ENCODE data around the gene SRPRA. TPM values are rescaled to one million over a fixed set of nuclear protein-coding genes. Genes with fewer than 3 reads are reported as not detected.

Gene SRPRA
- total and polyA plus RNA-seq, 3 experiments from 2014 or later: 157 to 168 (median 157) TPM

DNA sequence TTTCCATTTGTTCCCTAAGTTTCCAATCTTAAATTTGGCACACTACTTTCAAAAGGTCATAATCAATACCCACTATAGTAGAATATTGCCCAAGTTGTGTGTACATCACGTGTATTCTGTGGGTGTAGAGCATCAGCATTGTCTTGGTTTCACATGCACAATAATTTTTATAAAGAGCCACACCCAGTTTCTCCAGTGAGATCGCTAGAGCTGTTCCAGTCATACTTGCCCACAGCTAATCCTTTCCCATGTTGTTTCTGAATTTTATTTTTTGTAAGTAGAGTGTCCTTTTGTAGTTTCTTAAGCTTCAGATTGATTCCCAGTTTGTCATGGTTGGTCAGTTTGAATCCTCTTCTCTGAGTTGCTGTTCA is 43.4 kb downstream of the SRPRA start:
- H3K4me1 Mint-ChIP-seq: peaks cover 1 to 23% (median 8%) of the 10 kb centered on the region in 3 donors
- H3K27ac Mint-ChIP-seq: no peak overlapping the region
- DNase-seq: no peak
- no peaks in the 10 kb centered on the region for H3K36me3 ChIP-seq (ENCODE audit: insufficient read depth, low read length)
- no peaks in the 10 kb centered on the region for H3K9me3 Mint-ChIP-seq
- H3K27me3 Mint-ChIP-seq: no peaks in the 10 kb centered on the region
- no peaks in the 10 kb centered on the region for H3K9me3 ChIP-seq (ENCODE audit: low read length)
- H3K27ac ChIP-seq (ENCODE audit: low read depth, low read length): no peak overlapping the region
- H3K27me3 ChIP-seq (ENCODE audit: insufficient read depth, low read length, poor library complexity, severe bottlenecking): no peaks in the 10 kb centered on the region
- H3K36me3 Mint-ChIP-seq: peaks cover 0 to 9% (median 4%) of the 10 kb centered on the region in 3 donors
- H3K4me3 Mint-ChIP-seq: no peak overlapping the region
- no peaks in the 10 kb centered on the region for H3K4me1 ChIP-seq (ENCODE audit: insufficient read depth, low read length)
- no peak overlapping the region for H3K4me3 ChIP-seq (ENCODE audit: low read length)
- CTCF ChIA-PET: no interaction called here
- POLR2A ChIA-PET: no interaction called here

DNA sequence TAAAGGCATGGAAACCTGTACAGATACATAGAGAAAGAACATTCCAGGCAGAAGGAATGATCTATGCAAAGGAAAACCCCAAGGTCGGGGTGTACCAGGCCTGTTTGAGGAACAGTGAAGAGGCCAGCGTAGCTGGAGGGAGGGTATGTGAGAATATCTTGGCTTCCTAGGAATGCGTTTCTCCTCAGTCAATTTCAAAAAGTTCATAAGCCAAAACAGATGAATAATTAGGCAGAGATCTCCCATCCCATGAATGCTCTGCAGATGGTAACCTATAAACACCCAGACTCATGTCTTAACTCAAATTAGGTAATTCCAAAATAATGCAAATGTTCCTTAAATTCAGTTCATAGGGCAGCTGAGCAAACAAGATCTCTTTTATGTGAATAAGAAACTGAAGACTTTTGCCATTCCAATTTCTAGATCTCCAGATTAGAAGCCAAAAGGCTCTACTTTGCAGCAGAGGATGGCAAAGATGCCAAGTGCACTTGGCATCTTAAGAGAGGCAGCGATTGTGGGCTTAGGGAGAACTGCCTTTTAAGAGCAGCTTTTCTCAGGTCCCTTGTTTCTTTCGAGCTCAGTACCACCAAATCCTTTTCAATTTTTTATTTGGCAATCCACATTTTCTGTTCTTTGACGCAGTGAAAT is 43.9 kb downstream of the SRPRA start:
- DNase-seq: no peak
- Mint-ChIP-seq H3K27me3 (no peaks in the 10 kb centered on the region), H3K4me3 (no peak overlapping the region), H3K27ac (peak overlapping the region in 1 of 8 donors; percentile 22), H3K36me3 (peaks cover 0 to 7% (median 6%) of the 10 kb centered on the region in 3 donors), H3K9me3 (no peaks in the 10 kb centered on the region), H3K4me1 (peaks cover 5 to 27% (median 8%) of the 10 kb centered on the region in 3 donors)
- POLR2A ChIA-PET: no interaction called here
- Histone ChIP-seq H3K27ac (ENCODE audit: low read depth, low read length) (no peak overlapping the region), H3K4me3 (ENCODE audit: low read length) (no peak overlapping the region), H3K4me1 (ENCODE audit: insufficient read depth, low read length) (no peaks in the 10 kb centered on the region), H3K9me3 (ENCODE audit: low read length) (no peaks in the 10 kb centered on the region), H3K27me3 (ENCODE audit: insufficient read depth, low read length, poor library complexity, severe bottlenecking) (no peaks in the 10 kb centered on the region), H3K36me3 (ENCODE audit: insufficient read depth, low read length) (no peaks in the 10 kb centered on the region)
- CTCF ChIA-PET: no interaction called here

DNA sequence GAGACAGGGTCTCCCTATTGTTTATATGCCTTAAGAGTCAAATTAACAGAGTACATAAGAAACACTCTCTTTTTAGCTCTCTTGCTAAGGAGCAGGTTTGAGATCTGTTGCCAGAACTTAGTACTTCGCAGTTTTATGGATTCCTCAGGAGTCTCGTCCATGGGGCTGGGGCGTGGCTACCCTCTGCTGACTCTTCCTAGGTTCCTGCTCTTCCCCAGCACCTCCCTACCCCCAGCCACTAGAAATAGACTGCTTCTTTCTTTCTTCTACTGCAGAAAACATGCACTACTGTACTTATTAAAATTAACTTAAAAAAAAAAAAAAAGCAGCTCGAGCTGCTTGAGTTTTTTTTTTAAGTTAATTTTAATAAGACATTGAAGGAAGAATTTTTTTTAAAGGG is 49.1 kb downstream of the SRPRA start:
- Histone ChIP-seq H3K9me3 (ENCODE audit: low read length) (no peaks in the 10 kb centered on the region), H3K27ac (ENCODE audit: low read depth, low read length) (no peak overlapping the region), H3K4me1 (ENCODE audit: insufficient read depth, low read length) (no peaks in the 10 kb centered on the region), H3K27me3 (ENCODE audit: insufficient read depth, low read length, poor library complexity, severe bottlenecking) (no peaks in the 10 kb centered on the region), H3K36me3 (ENCODE audit: insufficient read depth, low read length) (no peaks in the 10 kb centered on the region), H3K4me3 (ENCODE audit: low read length) (no peak overlapping the region)
- POLR2A ChIA-PET: no interaction called here
- CTCF ChIA-PET: no interaction called here
- Mint-ChIP-seq H3K27me3 (no peaks in the 10 kb centered on the region), H3K9me3 (no peaks in the 10 kb centered on the region), H3K4me1 (peaks cover 10 to 36% (median 30%) of the 10 kb centered on the region in 3 donors), H3K36me3 (peaks cover 0 to 7% (median 2%) of the 10 kb centered on the region in 3 donors), H3K4me3 (no peak overlapping the region), H3K27ac (no peak overlapping the region)
- no peak for DNase-seq

DNA sequence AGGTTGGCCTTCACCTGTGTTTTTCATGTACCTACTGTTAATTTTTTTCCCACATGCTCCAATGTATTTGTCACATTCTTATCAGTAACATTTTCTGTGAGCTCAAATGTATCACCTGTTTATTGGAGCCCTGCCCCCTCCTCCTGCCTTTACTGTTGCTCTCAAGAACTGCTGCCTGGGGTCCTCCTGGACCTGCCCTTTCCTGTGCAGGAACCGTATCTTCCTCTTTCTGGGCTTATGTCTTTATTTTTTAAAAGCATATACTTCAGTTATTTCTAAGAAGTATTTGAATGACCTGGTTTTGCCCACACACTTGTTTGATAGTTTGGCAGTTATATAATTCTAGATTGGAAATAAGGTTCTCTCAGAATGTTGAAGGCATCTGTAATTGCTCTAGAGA is 51.2 kb downstream of the SRPRA start:
- CTCF ChIA-PET: no interaction called here

DNA sequence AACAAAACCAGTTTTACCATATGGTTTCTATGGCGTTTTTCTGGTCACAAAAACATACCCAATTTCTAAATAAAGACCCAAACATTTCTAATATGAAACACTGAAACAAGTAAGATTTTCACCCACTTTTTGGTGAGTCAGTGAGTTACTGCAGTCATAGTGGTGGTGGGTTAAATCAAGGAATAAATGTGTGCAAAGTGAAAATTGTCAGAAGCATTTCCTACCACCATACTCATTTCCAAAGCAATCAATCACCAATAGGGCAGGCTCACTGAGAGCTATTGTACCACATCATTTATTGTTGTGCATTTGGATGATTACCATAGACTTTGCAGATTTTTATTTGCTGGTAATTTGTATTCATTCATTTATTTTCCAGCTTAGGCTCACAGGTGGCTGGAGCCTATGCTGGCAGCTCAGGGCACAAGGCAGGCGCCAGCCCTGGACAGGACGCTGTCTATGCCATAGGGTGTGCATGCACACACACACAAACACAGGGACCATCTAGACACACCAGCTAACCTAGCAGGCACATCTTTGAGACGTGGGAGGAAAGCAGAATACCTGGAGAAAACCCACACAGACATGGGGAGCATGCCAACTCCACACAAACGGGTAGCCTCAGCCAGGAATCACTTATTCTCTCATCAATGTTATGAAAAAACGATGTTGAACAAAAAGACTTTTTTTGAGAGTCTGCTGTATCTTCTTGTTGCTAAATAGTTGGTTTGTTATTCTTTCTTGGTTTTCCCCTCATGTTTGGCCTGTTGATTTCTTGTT is 52.0 kb downstream of the SRPRA start:
- Mint-ChIP-seq H3K4me1 (peaks cover 21 to 55% (median 51%) of the 10 kb centered on the region in 3 donors), H3K36me3 (peaks cover 0 to 7% (median 5%) of the 10 kb centered on the region in 3 donors), H3K27ac (no peak overlapping the region), H3K9me3 (no peaks in the 10 kb centered on the region), H3K4me3 (peak overlapping the region in 1 of 7 donors; percentile 49), H3K27me3 (no peaks in the 10 kb centered on the region)
- Histone ChIP-seq H3K9me3 (ENCODE audit: low read length) (no peaks in the 10 kb centered on the region), H3K4me3 (ENCODE audit: low read length) (no peak overlapping the region), H3K4me1 (ENCODE audit: insufficient read depth, low read length) (peaks cover 12% of the 10 kb centered on the region), H3K27ac (ENCODE audit: low read depth, low read length) (no peak overlapping the region), H3K36me3 (ENCODE audit: insufficient read depth, low read length) (no peaks in the 10 kb centered on the region), H3K27me3 (ENCODE audit: insufficient read depth, low read length, poor library complexity, severe bottlenecking) (no peaks in the 10 kb centered on the region)
- ChIA-PET CTCF (no interaction called here), POLR2A (interaction anchor here (0.7 kb wide), 1 partner anchor 138 kb away, joined by 4 read pairs; no protein-coding TSS in a partner anchor)
- DNase-seq: no peak

More for the DNA sequence above, 51.2 kb downstream of the SRPRA start:
- peak overlapping the region in 1 of 7 donors; percentile 49 for H3K4me3 Mint-ChIP-seq
- Histone ChIP-seq H3K4me1 (ENCODE audit: insufficient read depth, low read length) (peaks cover 7% of the 10 kb centered on the region), H3K27me3 (ENCODE audit: insufficient read depth, low read length, poor library complexity, severe bottlenecking) (no peaks in the 10 kb centered on the region), H3K27ac (ENCODE audit: low read depth, low read length) (no peak overlapping the region), H3K9me3 (ENCODE audit: low read length) (no peaks in the 10 kb centered on the region), H3K4me3 (ENCODE audit: low read length) (no peak overlapping the region), H3K36me3 (ENCODE audit: insufficient read depth, low read length) (no peaks in the 10 kb centered on the region)
- H3K9me3 Mint-ChIP-seq: no peaks in the 10 kb centered on the region
- no peak overlapping the region for H3K27ac Mint-ChIP-seq
- POLR2A ChIA-PET: interaction anchor here (0.7 kb wide), 1 partner anchor 138 kb away, joined by 4 read pairs; no protein-coding TSS in a partner anchor
- DNase-seq: no peak
- peaks cover 15 to 50% (median 47%) of the 10 kb centered on the region in 3 donors for H3K4me1 Mint-ChIP-seq
- peaks cover 0 to 5% (median 2%) of the 10 kb centered on the region in 3 donors for H3K36me3 Mint-ChIP-seq
- H3K27me3 Mint-ChIP-seq: no peaks in the 10 kb centered on the region

DNA sequence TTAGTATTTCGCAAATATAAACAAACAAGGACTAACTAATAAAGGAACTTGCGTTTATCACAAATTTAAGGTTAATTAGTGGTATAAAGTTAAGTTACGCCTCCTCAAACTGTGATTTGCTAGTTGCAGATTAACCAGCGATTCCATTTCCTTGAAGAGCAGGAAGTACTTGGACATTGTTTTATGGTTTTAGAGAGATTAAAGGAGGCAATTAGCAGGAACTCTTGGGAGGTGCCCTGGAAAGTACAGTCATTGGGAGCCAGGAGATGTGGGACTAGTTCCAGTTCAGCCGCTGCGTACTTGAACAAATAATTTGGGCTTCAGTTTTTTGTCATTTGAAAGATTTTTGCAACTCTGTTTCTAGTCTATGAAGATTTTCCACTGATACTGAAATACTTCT is 53.9 kb downstream of the SRPRA start:
- no peak overlapping the region for H3K27ac Mint-ChIP-seq
- CTCF ChIA-PET: interaction anchor here (0.6 kb wide), 1 partner anchor 50 kb away, joined by 3 read pairs; no protein-coding TSS in a partner anchor

DNA sequence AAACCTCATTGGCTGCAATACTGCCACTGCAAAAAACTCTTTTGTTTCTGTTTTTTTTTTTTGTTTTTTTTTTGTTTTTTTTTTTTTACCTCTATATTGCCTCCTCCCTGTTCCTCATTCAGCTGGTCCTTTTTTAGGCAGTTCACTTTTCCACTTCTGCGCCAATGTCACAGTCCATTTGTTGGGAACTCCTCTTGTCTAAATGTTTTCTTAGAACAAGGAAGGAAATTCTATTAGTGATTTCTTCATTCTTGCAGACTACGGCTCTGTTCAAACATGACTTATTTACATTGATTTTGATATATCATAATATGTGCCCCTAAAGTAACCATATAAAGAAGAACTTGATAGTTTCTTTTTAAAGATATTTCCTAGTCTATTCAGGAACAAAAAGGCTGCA is 54.3 kb downstream of the SRPRA start:
- peaks cover 0 to 26% (median 2%) of the 10 kb centered on the region in 3 donors for H3K36me3 Mint-ChIP-seq

More for the DNA sequence above, 53.9 kb downstream of the SRPRA start:
- DNase-seq: no peak
- H3K4me1 Mint-ChIP-seq: peaks cover 32 to 68% (median 56%) of the 10 kb centered on the region in 3 donors
- no peaks in the 10 kb centered on the region for H3K9me3 Mint-ChIP-seq
- POLR2A ChIA-PET: interaction anchor here (0.7 kb wide), 1 partner anchor 12 kb away, joined by 5 read pairs; no protein-coding TSS in a partner anchor
- H3K36me3 ChIP-seq (ENCODE audit: insufficient read depth, low read length): no peaks in the 10 kb centered on the region
- H3K4me1 ChIP-seq (ENCODE audit: insufficient read depth, low read length): peaks cover 22% of the 10 kb centered on the region
- no peaks in the 10 kb centered on the region for H3K27me3 ChIP-seq (ENCODE audit: insufficient read depth, low read length, poor library complexity, severe bottlenecking)
- peaks cover 0 to 22% (median 2%) of the 10 kb centered on the region in 3 donors for H3K36me3 Mint-ChIP-seq
- H3K27ac ChIP-seq (ENCODE audit: low read depth, low read length): no peak overlapping the region
- no peaks in the 10 kb centered on the region for H3K27me3 Mint-ChIP-seq
- H3K4me3 Mint-ChIP-seq: peak overlapping the region in 1 of 7 donors; percentile 55
- H3K9me3 ChIP-seq (ENCODE audit: low read length): no peaks in the 10 kb centered on the region
- no peak overlapping the region for H3K4me3 ChIP-seq (ENCODE audit: low read length)

More for the DNA sequence above, 54.3 kb downstream of the SRPRA start:
- ChIA-PET CTCF (no interaction called here), POLR2A (interaction anchor here (0.7 kb wide), 1 partner anchor 13 kb away, joined by 5 read pairs; no protein-coding TSS in a partner anchor)
- H3K36me3 ChIP-seq (ENCODE audit: insufficient read depth, low read length): no peaks in the 10 kb centered on the region
- peaks cover 22% of the 10 kb centered on the region for H3K4me1 ChIP-seq (ENCODE audit: insufficient read depth, low read length)
- no peak for DNase-seq
- H3K4me3 ChIP-seq (ENCODE audit: low read length): no peak overlapping the region
- H3K9me3 ChIP-seq (ENCODE audit: low read length): no peaks in the 10 kb centered on the region
- peaks cover 33 to 71% (median 60%) of the 10 kb centered on the region in 3 donors for H3K4me1 Mint-ChIP-seq
- H3K9me3 Mint-ChIP-seq: no peaks in the 10 kb centered on the region
- peak overlapping the region in 1 of 7 donors; percentile 55 for H3K4me3 Mint-ChIP-seq
- no peaks in the 10 kb centered on the region for H3K27me3 ChIP-seq (ENCODE audit: insufficient read depth, low read length, poor library complexity, severe bottlenecking)
- peak overlapping the region in 1 of 8 donors; percentile 2 for H3K27ac Mint-ChIP-seq
- no peaks in the 10 kb centered on the region for H3K27me3 Mint-ChIP-seq
- H3K27ac ChIP-seq (ENCODE audit: low read depth, low read length): no peak overlapping the region
